ENCODE results near the gene NEXMIF.
"Not testable (repeated sequence)": the region's sequence is repeated elsewhere in the genome, so short reads cannot be mapped to it uniquely, and the experiment has no call there.

NEXMIF gene

GRCh38 chrX:74788545-74789086 is 136.6 kb downstream of the NEXMIF start:
- no peak for DNase-seq (ENCODE audit: low read depth)

DNA sequence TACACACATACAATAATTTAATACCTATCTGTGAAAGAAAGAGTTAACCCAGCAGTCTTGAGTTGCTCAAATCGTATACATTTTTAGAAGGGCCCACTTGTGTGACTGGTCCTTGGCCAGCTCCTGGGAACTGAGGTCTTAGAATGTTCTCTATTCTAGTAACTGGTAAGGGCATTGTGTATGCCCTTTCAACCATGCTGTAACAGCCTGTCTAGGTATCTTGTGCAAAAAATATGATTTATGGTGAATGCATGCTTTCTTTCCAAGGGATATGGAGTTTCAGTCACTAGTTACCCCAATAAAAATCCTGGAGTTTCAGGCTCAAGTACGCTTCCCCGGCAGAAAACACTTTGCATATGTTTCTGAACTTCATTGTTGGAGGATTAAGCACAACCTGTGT is 140.6 kb downstream of the NEXMIF start:
- no peak for DNase-seq (ENCODE audit: low read depth)

DNA sequence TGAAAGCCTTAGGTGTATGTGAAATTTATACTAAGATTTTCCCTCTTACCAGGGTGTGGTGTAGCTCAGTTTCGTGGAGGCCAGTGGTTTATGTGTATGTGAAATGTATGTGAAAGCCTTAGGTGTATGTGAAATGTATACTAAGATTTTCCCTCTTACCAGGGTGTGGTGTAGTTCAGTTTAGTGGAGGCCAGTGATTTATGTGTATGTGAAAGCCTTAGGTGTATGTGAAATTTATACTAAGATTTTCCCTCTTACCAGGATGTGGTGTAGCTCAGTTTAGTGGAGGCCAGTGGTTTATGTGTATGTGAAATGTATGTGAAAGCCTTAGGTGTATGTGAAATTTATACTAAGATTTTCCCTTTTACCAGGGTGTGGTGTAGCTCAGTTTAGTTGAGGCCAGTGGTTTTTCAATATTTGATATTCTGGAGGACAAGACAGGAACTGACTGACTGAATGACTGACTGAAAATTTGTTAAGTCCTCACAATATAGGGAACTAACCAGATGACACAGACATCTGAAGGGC is 143.7 kb downstream of the NEXMIF start:
- no peak for DNase-seq (ENCODE audit: low read depth)

DNA sequence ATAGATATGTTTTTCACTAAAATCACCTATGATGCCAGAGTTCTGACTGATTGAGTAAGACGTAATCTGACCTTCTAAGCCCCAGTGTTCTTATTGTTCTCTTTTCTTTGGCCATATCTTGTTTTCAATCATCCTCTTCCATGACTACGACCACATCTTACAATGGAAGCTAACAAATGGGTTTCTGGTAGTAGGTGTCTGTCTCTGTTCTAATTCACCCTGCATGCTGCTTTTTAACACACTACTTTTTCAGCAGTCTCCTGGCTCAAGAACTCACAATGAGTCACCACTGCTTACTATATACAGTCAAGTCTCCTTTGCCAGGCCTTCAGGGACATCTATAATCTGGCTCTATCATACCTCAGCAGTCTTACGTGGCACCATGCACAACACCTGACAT is 146.1 kb downstream of the NEXMIF start:
- no peak for DNase-seq (ENCODE audit: low read depth)

DNA sequence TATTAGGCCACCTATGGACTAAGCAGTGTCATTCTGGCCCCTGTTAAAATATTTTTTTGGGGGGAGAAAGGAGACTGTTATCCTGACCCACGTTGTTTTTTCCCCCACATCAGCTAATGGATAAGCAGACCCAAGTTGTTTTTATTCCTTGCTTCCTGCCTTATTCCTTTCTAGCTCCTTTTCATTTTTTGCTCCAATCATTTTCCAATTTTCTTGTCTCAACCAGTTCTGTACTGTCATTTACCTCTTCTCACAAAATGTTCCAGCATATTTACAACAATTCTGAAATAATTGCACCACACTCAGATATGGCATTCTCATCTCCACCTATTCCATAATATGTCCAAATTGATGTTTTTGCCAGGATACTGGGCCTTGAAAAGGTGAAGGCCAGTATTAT is 150.3 kb downstream of the NEXMIF start:
- no peak for DNase-seq (ENCODE audit: low read depth)

DNA sequence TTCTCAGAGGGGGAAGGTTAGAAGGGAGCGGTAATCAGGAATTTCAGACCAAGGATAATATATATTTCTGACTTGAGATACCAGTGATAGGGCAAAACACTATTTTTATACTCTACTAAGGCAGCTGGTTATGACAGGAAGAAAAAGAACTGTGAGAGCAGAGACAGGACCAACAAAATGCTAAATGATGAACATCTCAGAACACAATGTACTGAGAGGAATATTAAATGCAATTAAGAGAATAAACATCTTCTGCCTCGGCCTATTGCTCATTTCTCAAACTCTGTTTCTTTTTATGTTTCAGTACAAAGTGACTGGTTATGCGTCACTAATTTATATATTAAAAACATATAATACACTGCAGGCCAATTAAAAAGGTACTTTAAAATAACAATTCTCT is 188.8 kb downstream of the NEXMIF start:
- DNase-seq (ENCODE audit: low read depth) = no peak

DNA sequence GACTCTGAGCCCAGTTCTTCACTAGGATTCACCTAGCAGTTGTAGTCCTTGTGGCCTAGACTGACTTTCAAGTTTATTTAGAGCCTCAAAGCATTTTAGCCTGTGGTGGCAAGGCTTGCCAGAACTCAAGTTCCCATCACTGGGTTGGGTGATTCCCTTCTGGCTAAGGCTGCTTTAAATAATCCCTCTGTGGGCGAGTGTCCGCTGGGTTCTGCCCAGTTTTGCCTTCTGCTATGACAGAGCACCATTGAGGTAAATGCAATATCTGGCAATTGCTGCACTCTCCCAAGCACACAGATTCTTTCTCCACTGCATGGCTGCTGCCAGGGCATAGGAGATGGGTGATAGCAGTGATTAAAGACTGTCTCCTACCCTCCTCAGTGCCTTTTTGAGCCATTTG is 220.0 kb downstream of the NEXMIF start:
- no peak for DNase-seq (ENCODE audit: low read depth)

DNA sequence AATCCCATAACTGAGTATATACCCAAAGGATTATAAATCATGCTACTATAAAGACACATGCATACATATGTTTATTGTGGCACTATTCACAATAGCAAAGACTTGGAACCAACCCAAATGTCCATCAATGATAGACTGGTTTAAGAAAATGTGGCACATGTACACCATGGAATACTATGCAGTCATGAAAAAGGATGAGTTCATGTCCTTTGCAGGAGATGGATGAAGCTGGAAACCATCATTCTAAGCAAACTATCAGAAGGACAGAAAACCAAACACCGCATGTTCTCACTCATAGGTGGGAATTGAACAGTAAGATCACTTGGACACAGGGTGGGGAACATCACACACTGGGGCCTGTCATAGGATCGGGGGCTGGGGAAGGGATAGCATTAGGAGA is 223.9 kb downstream of the NEXMIF start:
- DNase-seq (ENCODE audit: low read depth) = not testable (repeated sequence)

DNA sequence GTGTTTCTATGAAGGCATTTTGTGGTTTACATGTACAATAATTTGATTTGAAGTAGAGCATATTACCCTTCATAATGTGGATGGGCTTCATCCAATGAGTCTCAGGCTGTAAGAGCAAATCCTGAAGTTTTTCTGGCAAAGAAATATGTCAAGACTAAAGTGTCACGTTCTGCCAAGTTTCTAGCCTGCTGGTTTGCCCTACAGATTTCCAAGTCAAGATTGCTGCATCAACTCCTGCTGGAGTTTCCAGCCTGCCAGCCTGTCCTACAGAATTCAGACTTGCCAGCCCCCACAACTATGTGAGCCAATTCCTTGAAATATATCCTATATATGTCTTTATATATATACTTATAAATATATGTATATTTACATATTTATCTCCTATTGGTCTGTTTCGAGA is 240.8 kb downstream of the NEXMIF start:
- no peak for DNase-seq (ENCODE audit: low read depth)

Data from stimulated activated CD8-positive, alpha-beta memory T cell treated with anti-CD3 and anti-CD28 coated beads, Interleukin-15, amount 100 ng/mL, for 1 hour (primary cell).